Spleen (tissue), 11 donors: ENCODE data around the gene FIBP. TPM values are rescaled to one million over a fixed set of nuclear protein-coding genes. Genes with fewer than 3 reads are reported as not detected.

Source experiments
- DNase-seq: peaks from one replicate; pipeline ENCODE4 v3.0.0-alpha.2; 2020
- H3K27ac ChIP-seq, 8 donors: fragments of 200-600 bp; sonication (generic) in 7 of 8; 1 replicate in 4 of 8; 2 replicates in 4 of 8; pipeline versions ENCODE4 v1.5.0 to v1.8.0; 2016 to 2021; ENCODE audit warnings: inconsistent platforms in 4 of 8, mild to moderate bottlenecking in 4 of 8, moderate library complexity in 1 of 8
- H3K27me3 ChIP-seq, 7 donors: fragments of 200-600 bp; sonication (generic) in 6 of 7; replicated peaks in 1 of 7; 1 replicate in 4 of 7; 2 replicates in 3 of 7; pipeline versions ENCODE4 v1.5.0 to v1.8.0; 2016 to 2021; ENCODE audit warnings: inconsistent platforms in 3 of 7, mild to moderate bottlenecking in 1 of 7
- H3K36me3 ChIP-seq, 6 donors: fragments of 200-600 bp; sonication (generic) in 5 of 6; 1 replicate in 4 of 6; 2 replicates in 2 of 6; pipeline versions ENCODE4 v1.5.0 to v1.8.0; 2016 to 2021; ENCODE audit warnings: inconsistent platforms in 2 of 6
- H3K4me1 ChIP-seq, 6 donors: fragments of 200-600 bp; sonication (generic) in 5 of 6; 1 replicate in 3 of 6; 2 replicates in 3 of 6; pipeline versions ENCODE4 v1.5.0 to v1.8.0; 2016 to 2021; ENCODE audit warnings: inconsistent platforms in 3 of 6
- H3K4me3 ChIP-seq, 8 donors: fragments of 200-600 bp; sonication (generic) in 7 of 8; 1 replicate in 4 of 8; 2 replicates in 4 of 8; pipeline versions ENCODE4 v1.5.0 to v1.8.0; 2016 to 2021; ENCODE audit warnings: inconsistent platforms in 4 of 8, mild to moderate bottlenecking in 4 of 8, moderate library complexity in 2 of 8
- H3K9me3 ChIP-seq, 8 donors: fragments of 200-600 bp; sonication (generic) in 7 of 8; 1 replicate in 4 of 8; 2 replicates in 4 of 8; pipeline versions ENCODE4 v1.5.0 to v1.8.0; 2016 to 2021; ENCODE audit warnings: inconsistent platforms in 4 of 8
- CTCF ChIP-seq, 11 experiments: fragments of 200-600 bp in 7 of 11; fragments of 450-650 bp in 4 of 11; sonication (generic) in 4 of 11; IDR thresholded peaks in 8 of 11; conservative IDR thresholded peaks in 3 of 11; 1 replicate in 7 of 11; 2 replicates in 4 of 11; pipeline versions ENCODE4 v1.4.0 to v1.8.0; 2016 to 2021; ENCODE audit warnings: antibody characterized with exemption in 11 of 11, inconsistent platforms in 4 of 11, mild to moderate bottlenecking in 1 of 11
- POLR2A ChIP-seq, 3 donors: fragments of 450-650 bp; IDR thresholded peaks; one replicate each; pipeline ENCODE4 v1.5.1; 2017; ENCODE audit warnings: antibody characterized with exemption in 3 of 3, mild to moderate bottlenecking in 1 of 3
- POLR2AphosphoS5 ChIP-seq, 3 donors: sonication (generic); formaldehyde crosslinking; IDR thresholded peaks; one replicate each; pipeline ENCODE4 v1.5.1; 2017; ENCODE audit warnings: antibody characterized with exemption in 3 of 3
- WGBS, 5 donors: extraction: QIAGEN DNeasy Blood & Tissue Kit in 3 of 5; methylation state at CpG; one replicate each; pipeline versions ENCODE4 v1.1.5 to v1.1.7; 2013 to 2018; 5-methylcytosine and 5-hydroxymethylcytosine counted together
- intact Hi-C: fragments of 100-400 bp; cut with DNase I; formaldehyde crosslinking; loops from one replicate; pipeline ENCODE4 v1.15.0; 2023; ENCODE audit warnings: low total_unique reads
- polyA plus RNA-seq, 3 donors: library from polyadenylated mRNA; stranded (reverse); fragments of 200-250 nt; gene quantifications; one replicate each; pipeline ENCODE4 v1.2.1, GENCODE V29; 2013
- total RNA-seq, 7 donors: library from RNA; depleted of rRNA in 3 of 7; stranded (reverse); fragments of >200 nt in 3 of 7; fragmentation: NEBNext Ultra II Directional in 4 of 7; extraction: Animal tissue kit (Norgen Biotek cat#: 25700) in 4 of 7; gene quantifications; one replicate each; pipeline versions ENCODE4 v1.1.0 to v1.2.1, GENCODE V29; 2016 to 2021
- donor health status: healthy with polysubstance abuse.
- donor health status: DM: no; HTN: no; CAD: no; lungs with moderate emphysema.
- donor health status: DM: no; HTN: no; CAD: no.
- donor health status: Bipolar disorder and iron deficiency.
- donor health status: healthy.
- donor health status: DM: no; HTN: no; CAD: no.
- donor health status: DM: yes; HTN: yes; CAD: no.

FIBP gene
- total and polyA plus RNA-seq, 10 donors = 52.3 to 79.0 (median 64.6) TPM

GRCh38 chr11:65869643-65870306, 18.5 kb downstream of the FIBP start:
- Histone ChIP-seq H3K4me1 (peaks cover 16 to 78% (median 48%) of the 10 kb centered on the region in 6 donors), H3K36me3 (peaks cover 0 to 37% (median 26%) of the 10 kb centered on the region in 6 donors), H3K4me3 (no peak overlapping the region), H3K9me3 (no peaks in the 10 kb centered on the region), H3K27me3 (peaks cover 0 to 11% (median 0%) of the 10 kb centered on the region in 7 donors), H3K27ac (peak overlapping the region in 5 of 8 donors; percentile 82 to 91 (median 85))
- DNase-seq = peak; percentile 69
- intact Hi-C loops = no loop called here
- WGBS, 5 donors = 77 to 85% (median 79%) methylated on average over 19 to 24 of the region's 24 CpGs
- TF ChIP-seq POLR2A (IDR thresholded peaks at IDR 0.05) = no peak
- peak; percentile 53 to 72 (median 56) for TF ChIP-seq POLR2AphosphoS5 (IDR thresholded peaks at IDR 0.05)

GRCh38 chr11:65868907-65869306, 19.4 kb downstream of the FIBP start:
- Histone ChIP-seq H3K4me3 (no peak overlapping the region), H3K36me3 (peaks cover 2 to 46% (median 35%) of the 10 kb centered on the region in 6 donors), H3K27me3 (peaks cover 0 to 11% (median 0%) of the 10 kb centered on the region in 7 donors), H3K4me1 (peaks cover 14 to 76% (median 46%) of the 10 kb centered on the region in 6 donors), H3K27ac (no peak overlapping the region), H3K9me3 (no peaks in the 10 kb centered on the region)
- intact Hi-C loops = no loop called here
- no peak for DNase-seq
- TF ChIP-seq POLR2AphosphoS5 (IDR thresholded peaks at IDR 0.05) (no peak), POLR2A (IDR thresholded peaks at IDR 0.05) (no peak), CTCF (IDR thresholded peaks at IDR 0.05 in 8 of 11, conservative IDR thresholded peaks at IDR 0.05 in 3 of 11) (no peak)
- 79 to 95% (median 93%) methylated on average over 3 of the region's 3 CpGs for WGBS, 5 donors

DNA sequence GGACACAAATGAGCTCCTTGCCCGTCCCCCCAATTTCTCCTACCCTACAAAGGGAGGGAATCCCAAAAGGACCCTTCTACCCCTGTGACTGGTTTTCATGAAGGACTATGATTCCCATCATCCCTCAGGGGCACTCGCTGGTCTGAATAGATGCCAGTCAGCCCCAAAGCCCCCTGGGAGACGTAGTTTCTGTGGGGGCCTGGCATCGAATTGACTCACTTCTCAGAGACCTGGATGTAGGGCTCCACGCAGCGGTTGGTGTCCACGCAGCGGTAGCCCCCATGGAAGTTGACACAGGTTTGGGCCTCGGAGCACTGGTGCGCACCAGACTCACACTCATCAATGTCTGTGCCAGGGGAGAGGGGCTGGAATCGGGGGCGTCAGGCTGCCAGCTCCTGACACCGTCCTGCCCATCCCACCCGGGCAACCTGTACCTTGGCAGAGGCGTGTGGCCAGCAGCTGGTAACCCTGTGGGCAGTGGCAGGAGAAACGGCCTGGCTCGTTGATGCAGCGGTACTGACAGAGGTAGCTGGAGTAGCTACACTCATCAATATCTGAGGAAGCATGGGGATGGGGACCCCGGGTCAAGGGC, 20.1 kb downstream of the FIBP start:
- H3K4me3 ChIP-seq = no peak overlapping the region
- H3K4me1 ChIP-seq = peaks cover 11 to 75% (median 42%) of the 10 kb centered on the region in 6 donors
- peaks cover 5 to 53% (median 42%) of the 10 kb centered on the region in 6 donors for H3K36me3 ChIP-seq
- TF ChIP-seq POLR2A (IDR thresholded peaks at IDR 0.05) = no peak
- TF ChIP-seq POLR2AphosphoS5 (IDR thresholded peaks at IDR 0.05) = peak in 2 of 3 donors; percentile 60 to 78
- DNase-seq = peak; percentile 78
- intact Hi-C loops = no loop called here
- WGBS, 5 donors = 89 to 95% (median 91%) methylated on average over 13 to 19 of the region's 19 CpGs
- no peaks in the 10 kb centered on the region for H3K9me3 ChIP-seq
- no peak overlapping the region for H3K27ac ChIP-seq
- peaks cover 0 to 11% (median 0%) of the 10 kb centered on the region in 7 donors for H3K27me3 ChIP-seq

GRCh38 chr11:65867284-65868071, 20.8 kb downstream of the FIBP start:
- TF ChIP-seq CTCF (IDR thresholded peaks at IDR 0.05 in 8 of 11, conservative IDR thresholded peaks at IDR 0.05 in 3 of 11) (no peak), POLR2AphosphoS5 (IDR thresholded peaks at IDR 0.05) (no peak), POLR2A (IDR thresholded peaks at IDR 0.05) (no peak)
- Histone ChIP-seq H3K27me3 (peaks cover 0 to 5% (median 0%) of the 10 kb centered on the region in 7 donors), H3K9me3 (no peaks in the 10 kb centered on the region), H3K4me1 (peaks cover 8 to 75% (median 40%) of the 10 kb centered on the region in 6 donors), H3K4me3 (no peak overlapping the region), H3K36me3 (peaks cover 5 to 60% (median 49%) of the 10 kb centered on the region in 6 donors), H3K27ac (peak overlapping the region in 1 of 8 donors; percentile 2)
- intact Hi-C loops = no loop called here
- WGBS, 5 donors = 56 to 67% (median 62%) methylated on average over 28 to 29 of the region's 29 CpGs
- DNase-seq = peak; percentile 72
